HepG2 (cell line): ENCODE measurements around the gene CDH23. TPM values are rescaled to one million over a fixed set of nuclear protein-coding genes. Genes with fewer than 3 reads are reported as not detected.

Experiments
- ATAC-seq: fragments of 200-7000 bp; cut with Tn5 transposase; 3 replicates; pipeline ENCODE4 v1.9.1; 2020; ENCODE audit warnings: mild to moderate bottlenecking, moderate library complexity
- BruUV-seq: library from RNA; stranded (reverse); fragments of 400-500 nt; replicated peaks from 2 replicates; lab custom pipeline; 2021; lab: Mats Ljungman, UMichigan
- CTCF ChIA-PET: fragments of 300-600 bp; formaldehyde crosslinking; extraction: SDS; loops from one replicate; lab custom pipeline; 2021; ENCODE audit warnings: low total read pairs, inconsistent platforms, low intra/inter-chr PET ratio; lab: Yijun Ruan, JAX
- POLR2A ChIA-PET: fragments of 350-600 bp; sonication (Branson Sonifier 250); formaldehyde crosslinking; loops from one replicate; lab custom pipeline; 2020; ENCODE audit warnings: antibody characterized with exemption, inconsistent platforms; lab: Yijun Ruan, JAX
- DNase-seq: peaks from one replicate; pipeline ENCODE4 v3.0.0-alpha.2; 2015; ENCODE audit warnings: low spot score
- FAIRE-seq: peaks from 3 replicates; lab custom pipeline; 2011; peaks lifted over from hg19 to GRCh38; lab: Jason Lieb, UNC
- H2AFZ ChIP-seq: one replicate; pipeline ENCODE4 v1.6.1; 2011; ENCODE audit warnings: low read length, inconsistent platforms
- H3K27ac ChIP-seq: fragments of 300-600 bp; 3 replicates; pipeline ENCODE4 v1.8.0; 2011; ENCODE audit warnings: mixed run types, mild to moderate bottlenecking, mixed read lengths, low read length, inconsistent platforms; ENCODE audit not compliant: insufficient read depth; ENCODE audit errors: extremely low read length
- H3K27me3 ChIP-seq, 2 experiments: fragments of 200-600 bp in 1 of 2; 2 replicates in 1 of 2; 3 replicates in 1 of 2; pipeline versions ENCODE4 v1.6.0 to v1.8.0; 2011; ENCODE audit warnings: low read length in 2 of 2, mild to moderate bottlenecking in 2 of 2, moderate library complexity in 2 of 2, inconsistent platforms in 1 of 2; ENCODE audit not compliant: insufficient read depth in 2 of 2, control insufficient read depth in 1 of 2
- H3K36me3 ChIP-seq, 2 experiments: fragments of 200-600 bp in 1 of 2; replicated peaks in 1 of 2; 2 replicates in 1 of 2; 3 replicates in 1 of 2; pipeline versions ENCODE4 v1.5.1 to v1.8.0; 2011; ENCODE audit warnings: low read length in 2 of 2, inconsistent platforms in 1 of 2; ENCODE audit not compliant: insufficient read depth in 2 of 2, control insufficient read depth in 1 of 2
- H3K4me1 ChIP-seq: 2 replicates; pipeline ENCODE4 v1.5.1; 2012; ENCODE audit warnings: low read length, inconsistent platforms; ENCODE audit not compliant: insufficient read depth
- H3K4me2 ChIP-seq: 2 replicates; pipeline ENCODE4 v1.6.0; 2011; ENCODE audit warnings: low read depth, low read length, inconsistent platforms
- H3K4me3 ChIP-seq, 3 experiments: fragments of 200-600 bp in 1 of 3; sonication (generic), shearing (Covaris generic) in 1 of 3; replicated peaks in 1 of 3; 2 replicates each; pipeline ENCODE4 v1.5.1; 2011 to 2016; ENCODE audit warnings: low read length in 3 of 3, inconsistent platforms in 2 of 3, low read depth in 2 of 3, mild to moderate bottlenecking in 2 of 3, control low read depth in 1 of 3, mixed read lengths in 1 of 3; ENCODE audit not compliant: insufficient read depth in 1 of 3
- H3K79me2 ChIP-seq: one replicate; pipeline ENCODE4 v1.6.1; 2011; ENCODE audit warnings: low read length, inconsistent platforms; ENCODE audit not compliant: insufficient read depth
- H3K9ac ChIP-seq: 2 replicates; pipeline ENCODE4 v1.6.0; 2011; ENCODE audit warnings: mild to moderate bottlenecking, low read depth, low read length, inconsistent platforms; ENCODE audit not compliant: insufficient read depth
- H3K9me3 ChIP-seq: 2 replicates; pipeline ENCODE4 v1.5.1; 2012; ENCODE audit warnings: mild to moderate bottlenecking, low read length
- H4K20me1 ChIP-seq: 2 replicates; pipeline ENCODE4 v1.6.0; 2011; ENCODE audit warnings: inconsistent platforms, mild to moderate bottlenecking, low read length, moderate library complexity; ENCODE audit not compliant: insufficient read depth
- KDM2A ChIP-seq: sonication (generic); formaldehyde crosslinking; IDR thresholded peaks from 2 replicates; pipeline ENCODE4 v1.4.0; 2020; ENCODE audit warnings: low read depth, missing genetic modification reagents, borderline replicate concordance
- KLF15 ChIP-seq: sonication (generic); formaldehyde crosslinking; IDR thresholded peaks from 2 replicates; pipeline ENCODE4 v1.8.1; 2023; ENCODE audit warnings: borderline replicate concordance, mild to moderate bottlenecking, inconsistent platforms, missing genetic modification reagents, mixed read lengths
- PBX3 ChIP-seq: sonication (generic); formaldehyde crosslinking; IDR thresholded peaks from 2 replicates; pipeline ENCODE4 v1.8.1; 2023; ENCODE audit warnings: missing genetic modification reagents, inconsistent platforms, borderline replicate concordance
- ZBTB14 ChIP-seq: sonication (generic); formaldehyde crosslinking; IDR thresholded peaks from 2 replicates; pipeline ENCODE4 v1.4.0; 2020; ENCODE audit warnings: missing genetic modification reagents
- ZNF629 ChIP-seq: sonication (generic); formaldehyde crosslinking; conservative IDR thresholded peaks from 2 replicates; pipeline ENCODE4 v1.5.0; 2020; ENCODE audit warnings: missing genetic modification reagents
- ZNF773 ChIP-seq: sonication (generic); formaldehyde crosslinking; IDR thresholded peaks from 2 replicates; pipeline ENCODE4 v1.4.0; 2020; ENCODE audit warnings: missing genetic modification reagents, borderline replicate concordance
- WGBS: methylation state at CpG from one replicate; pipeline ENCODE4 v1.1.6; 2017; ENCODE audit warnings: low lambda C conversion rate; 5-methylcytosine and 5-hydroxymethylcytosine counted together
- in situ Hi-C: cut with HindIII; loops from 2 replicates; pipeline ENCODE4 v1.10.0; 2017; ENCODE audit warnings: low pct_unique_long_range_greater_than_20kb; ENCODE audit not compliant: extremely low pct_ligation_motif_present
- intact Hi-C: fragments of 100-400 bp; cut with micrococcal nuclease; formaldehyde crosslinking; loops from one replicate; pipeline ENCODE4 v1.10.0; 2022; ENCODE audit not compliant: unreplicated experiment
- polyA plus RNA-seq, 8 experiments: library from polyadenylated mRNA; depleted of rRNA in 3 of 8; stranded (reverse) in 7 of 8; unstranded in 1 of 8; fragments of >200 nt; fragmentation: Illumina TruSeq in 4 of 8; extraction: Trizol in 4 of 8; gene quantifications; 2 replicates each; pipeline versions ENCODE4 v1.2.1 to v1.2.3, GENCODE V29; 2011 to 2016; ENCODE audit warnings: low read depth in 4 of 8, missing spikeins in 1 of 8, mixed read lengths in 1 of 8; ENCODE audit not compliant: insufficient read depth in 1 of 8
- total RNA-seq, 5 experiments: library from RNA; depleted of rRNA; stranded (reverse); fragments of >200 nt; fragmentation: Illumina TruSeq; extraction: Trizol; gene quantifications; 2 replicates each; pipeline ENCODE4 v1.2.3, GENCODE V29; 2016; ENCODE audit warnings: low read depth in 1 of 5
- TF ChIP-seq, protein P1 (sequence below): sonication (generic); formaldehyde crosslinking; IDR thresholded peaks from 2 replicates; pipeline ENCODE4 v1.4.0; 2020; ENCODE audit warnings: mild to moderate bottlenecking, missing genetic modification reagents

The CDH23 gene
- total and polyA plus RNA-seq, 2 of the 13 experiments (the other 11 are each of a cell fraction or from before 2014, with no cell fraction given): 0.13 TPM; not detected in 1

- no peak overlapping the region for H3K4me3 ChIP-seq
- intact Hi-C loops: no loop called here
- H3K79me2 ChIP-seq: no peaks in the 10 kb centered on the region
- H3K9ac ChIP-seq: no peak overlapping the region
- BruUV-seq: no TSS peak
- POLR2A ChIA-PET: no interaction called here
- no peak overlapping the region for H3K4me2 ChIP-seq
- FAIRE-seq: no peak
- CTCF ChIA-PET: no interaction called here
- H3K27me3 ChIP-seq: peaks cover 5 to 14% of the 10 kb centered on the region in 2 experiments; a peak in 4 of 5 replicates
- no peak for TF ChIP-seq KLF15 (CRISPR knock-in tag)
- no peak for TF ChIP-seq ZBTB14 (CRISPR knock-in tag)
- TF ChIP-seq, protein P1, sequence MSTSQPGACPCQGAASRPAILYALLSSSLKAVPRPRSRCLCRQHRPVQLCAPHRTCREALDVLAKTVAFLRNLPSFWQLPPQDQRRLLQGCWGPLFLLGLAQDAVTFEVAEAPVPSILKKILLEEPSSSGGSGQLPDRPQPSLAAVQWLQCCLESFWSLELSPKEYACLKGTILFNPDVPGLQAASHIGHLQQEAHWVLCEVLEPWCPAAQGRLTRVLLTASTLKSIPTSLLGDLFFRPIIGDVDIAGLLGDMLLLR (CRISPR knock-in tag): no peak
- TF ChIP-seq ZNF773 (CRISPR knock-in tag): no peak
- TF ChIP-seq KDM2A (CRISPR knock-in tag): no peak
- TF ChIP-seq ZNF629 (CRISPR knock-in tag): no peak
- no peak for TF ChIP-seq PBX3 (CRISPR knock-in tag)
- H3K27ac ChIP-seq: no peak overlapping the region
- WGBS: 65% methylated on average over 9 of the region's 9 CpGs
- in situ Hi-C loops: no loop called here
- no peaks in the 10 kb centered on the region for H4K20me1 ChIP-seq
- no peak overlapping the region for H2AFZ ChIP-seq
- no peak for ATAC-seq
- H3K9me3 ChIP-seq: no peaks in the 10 kb centered on the region
- peaks cover 16% of the 10 kb centered on the region for H3K4me1 ChIP-seq
- H3K36me3 ChIP-seq: no peaks in the 10 kb centered on the region
- no peak for DNase-seq
Measured at GRCh38 chr10:71801361-71801760, 404.6 kb downstream of the CDH23 start.
